GM21717 (cell line): ENCODE measurements around the gene MIPOL1.
"Not testable (repeated sequence)": the region's sequence is repeated elsewhere in the genome, so short reads cannot be mapped to it uniquely, and the experiment has no call there.

ENCODE experiments used
- ATAC-seq: cut with Tn5 transposase; IDR thresholded peaks from one replicate; pipeline ENCODE4 v1.9.1; 2021; ENCODE audit warnings: mild to moderate bottlenecking, moderate library complexity; ENCODE audit not compliant: unreplicated experiment

Gene MIPOL1

GRCh38 chr14:37443461-37443860, 245.7 kb downstream of the MIPOL1 start:
- ATAC-seq, result no peak

- ATAC-seq, result no peak
Observed at GRCh38 chr14:37447883-37448391, 250.2 kb downstream of the MIPOL1 start.

- ATAC-seq, result no peak
Observed at GRCh38 chr14:37452323-37452722, 254.6 kb downstream of the MIPOL1 start.

- no peak for ATAC-seq
Observed at GRCh38 chr14:37453985-37454384, 256.2 kb downstream of the MIPOL1 start.

- ATAC-seq, result no peak
Observed at GRCh38 chr14:37457334-37457733, 259.6 kb downstream of the MIPOL1 start.

- not testable (repeated sequence) for ATAC-seq
Observed at GRCh38 chr14:37462426-37462825, 264.7 kb downstream of the MIPOL1 start.

- no peak for ATAC-seq
Observed at GRCh38 chr14:37464192-37464858, 266.6 kb downstream of the MIPOL1 start.

- no peak for ATAC-seq
Observed at GRCh38 chr14:37466003-37466622, 268.4 kb downstream of the MIPOL1 start.

GRCh38 chr14:37466623-37467088, 268.9 kb downstream of the MIPOL1 start:
- no peak for ATAC-seq

GRCh38 chr14:37469650-37470049, 271.9 kb downstream of the MIPOL1 start:
- ATAC-seq, result no peak

- no peak for ATAC-seq
Observed at GRCh38 chr14:37470251-37470650, 272.5 kb downstream of the MIPOL1 start.

GRCh38 chr14:37472906-37473305, 275.2 kb downstream of the MIPOL1 start:
- no peak for ATAC-seq

GRCh38 chr14:37474191-37474590, 276.5 kb downstream of the MIPOL1 start:
- ATAC-seq, result no peak

- no peak for ATAC-seq
Observed at GRCh38 chr14:37480446-37481290, 282.9 kb downstream of the MIPOL1 start.

GRCh38 chr14:37482428-37482827, 284.7 kb downstream of the MIPOL1 start:
- no peak for ATAC-seq

GRCh38 chr14:37483672-37484071, 285.9 kb downstream of the MIPOL1 start:
- no peak for ATAC-seq

GRCh38 chr14:37490607-37491006, 292.9 kb downstream of the MIPOL1 start:
- ATAC-seq, result no peak

GRCh38 chr14:37491076-37491475, 293.3 kb downstream of the MIPOL1 start:
- ATAC-seq, result no peak

- ATAC-seq, result no peak
Observed at GRCh38 chr14:37493606-37494005, 295.9 kb downstream of the MIPOL1 start.

GRCh38 chr14:37497422-37497821, 299.7 kb downstream of the MIPOL1 start:
- ATAC-seq, result no peak

- no peak for ATAC-seq
Observed at GRCh38 chr14:37501877-37502276, 304.1 kb downstream of the MIPOL1 start.
